ENCODE results near the gene CKM.
A peak's percentile ranks its signal among the peaks of the same experiment; 100 is the strongest.

CKM gene

DNA sequence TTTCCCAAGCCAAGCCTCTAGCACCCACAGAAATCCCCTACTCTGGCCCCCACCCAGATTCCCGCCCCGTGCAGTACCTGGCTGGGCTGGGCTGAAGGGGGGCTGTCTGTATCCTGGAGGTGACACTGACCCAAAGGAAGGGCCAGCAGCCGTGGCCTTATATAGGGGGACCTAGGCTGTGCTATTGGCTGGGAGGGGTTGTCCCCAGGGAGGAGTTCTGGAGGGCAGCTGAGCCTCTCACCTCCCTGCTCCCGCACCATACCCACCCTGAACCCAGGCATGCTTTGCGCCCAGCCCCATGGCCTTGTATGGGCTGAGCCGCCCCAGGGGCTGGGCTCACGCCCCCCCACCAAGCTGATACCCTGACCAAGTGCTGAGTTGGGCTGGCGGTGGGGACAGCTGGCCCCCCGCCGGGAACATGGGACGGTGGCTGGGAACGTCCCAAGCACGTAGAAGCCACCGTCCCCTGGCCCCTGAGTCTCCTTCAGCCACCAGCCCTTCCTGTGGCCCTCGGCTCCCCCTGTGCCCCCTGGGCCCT, at the start of gene CKM:
Gene CKM (minus strand): TSS at position 132 of the 538 bp plus-strand sequence. CDS start 3,162 bp downstream, outside the sequence.
- H3K4me3 ChIP-seq (ENCODE audit: low read depth, low read length), result no peak within 1 kb of the TSS
- TF ChIP-seq, protein P1, sequence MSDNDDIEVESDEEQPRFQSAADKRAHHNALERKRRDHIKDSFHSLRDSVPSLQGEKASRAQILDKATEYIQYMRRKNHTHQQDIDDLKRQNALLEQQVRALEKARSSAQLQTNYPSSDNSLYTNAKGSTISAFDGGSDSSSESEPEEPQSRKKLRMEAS (IDR thresholded peaks at IDR 0.05; ENCODE audit: low read depth, low read length), result no peak
- TF ChIP-seq POLR2A (IDR thresholded peaks at IDR 0.05; ENCODE audit: extremely low read depth, insufficient read length) (no peak), MYC (IDR thresholded peaks at IDR 0.05; ENCODE audit: low read depth, low read length) (no peak)
- TF ChIP-seq, protein P2, sequence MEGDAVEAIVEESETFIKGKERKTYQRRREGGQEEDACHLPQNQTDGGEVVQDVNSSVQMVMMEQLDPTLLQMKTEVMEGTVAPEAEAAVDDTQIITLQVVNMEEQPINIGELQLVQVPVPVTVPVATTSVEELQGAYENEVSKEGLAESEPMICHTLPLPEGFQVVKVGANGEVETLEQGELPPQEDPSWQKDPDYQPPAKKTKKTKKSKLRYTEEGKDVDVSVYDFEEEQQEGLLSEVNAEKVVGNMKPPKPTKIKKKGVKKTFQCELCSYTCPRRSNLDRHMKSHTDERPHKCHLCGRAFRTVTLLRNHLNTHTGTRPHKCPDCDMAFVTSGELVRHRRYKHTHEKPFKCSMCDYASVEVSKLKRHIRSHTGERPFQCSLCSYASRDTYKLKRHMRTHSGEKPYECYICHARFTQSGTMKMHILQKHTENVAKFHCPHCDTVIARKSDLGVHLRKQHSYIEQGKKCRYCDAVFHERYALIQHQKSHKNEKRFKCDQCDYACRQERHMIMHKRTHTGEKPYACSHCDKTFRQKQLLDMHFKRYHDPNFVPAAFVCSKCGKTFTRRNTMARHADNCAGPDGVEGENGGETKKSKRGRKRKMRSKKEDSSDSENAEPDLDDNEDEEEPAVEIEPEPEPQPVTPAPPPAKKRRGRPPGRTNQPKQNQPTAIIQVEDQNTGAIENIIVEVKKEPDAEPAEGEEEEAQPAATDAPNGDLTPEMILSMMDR (IDR thresholded peaks at IDR 0.05; ENCODE audit: low read depth, low read length), result no peak
- no peak for DNase-seq (ENCODE audit: low read depth)

DNA sequence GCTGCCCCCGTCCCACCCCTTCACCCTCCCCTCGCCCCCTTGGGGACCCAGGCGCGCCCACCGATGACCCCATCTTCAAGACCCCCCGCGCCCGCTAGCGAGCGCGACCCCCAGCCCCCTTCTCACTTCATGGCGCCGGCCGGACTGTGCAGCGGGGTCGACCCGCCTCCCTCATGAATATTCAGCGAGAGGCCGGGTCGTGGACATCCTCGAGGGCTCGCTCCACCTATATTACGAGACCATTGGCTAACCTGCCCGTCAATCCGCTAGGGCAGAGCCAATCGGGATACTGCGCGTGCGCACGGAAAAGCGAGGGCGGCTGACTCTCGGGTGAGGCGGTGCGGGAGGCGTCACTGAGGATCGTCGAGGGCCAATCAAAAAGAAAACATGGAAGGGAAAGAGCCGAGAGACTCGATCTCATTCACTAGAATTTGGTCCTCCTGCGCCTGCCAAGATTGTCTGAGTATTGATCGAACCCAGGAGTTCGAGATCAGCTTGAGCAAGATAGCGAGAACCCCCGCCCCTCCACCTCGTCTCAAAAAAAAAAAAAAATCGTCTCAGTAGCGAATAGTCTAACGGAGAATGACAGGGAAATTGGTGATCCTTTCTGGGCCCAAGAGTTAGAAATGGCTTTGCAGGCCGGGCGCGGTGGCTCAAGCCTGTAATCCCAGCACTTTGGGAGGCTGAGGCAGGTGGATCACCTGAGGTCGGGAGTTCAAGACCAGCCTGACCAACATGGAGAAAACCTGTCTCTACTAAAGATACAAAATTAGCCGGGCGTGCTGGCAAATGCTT, 47.9 kb upstream of the CKM start, which contains the start of gene ERCC2:
Gene ERCC2 (minus strand): TSS at position 164 of the 795 bp plus-strand sequence. CDS start 33 bp downstream, at position 131.
- peak; percentile 61 for TF ChIP-seq POLR2A (IDR thresholded peaks at IDR 0.05; ENCODE audit: extremely low read depth, insufficient read length)
- TF ChIP-seq MYC (IDR thresholded peaks at IDR 0.05; ENCODE audit: low read depth, low read length), result no peak; the same call in 1 of the 2 replicates
- peak within 1 kb of the TSS; percentile 64 for H3K4me3 ChIP-seq (ENCODE audit: low read depth, low read length)
- DNase-seq (ENCODE audit: low read depth), result peak; percentile 95

DNA sequence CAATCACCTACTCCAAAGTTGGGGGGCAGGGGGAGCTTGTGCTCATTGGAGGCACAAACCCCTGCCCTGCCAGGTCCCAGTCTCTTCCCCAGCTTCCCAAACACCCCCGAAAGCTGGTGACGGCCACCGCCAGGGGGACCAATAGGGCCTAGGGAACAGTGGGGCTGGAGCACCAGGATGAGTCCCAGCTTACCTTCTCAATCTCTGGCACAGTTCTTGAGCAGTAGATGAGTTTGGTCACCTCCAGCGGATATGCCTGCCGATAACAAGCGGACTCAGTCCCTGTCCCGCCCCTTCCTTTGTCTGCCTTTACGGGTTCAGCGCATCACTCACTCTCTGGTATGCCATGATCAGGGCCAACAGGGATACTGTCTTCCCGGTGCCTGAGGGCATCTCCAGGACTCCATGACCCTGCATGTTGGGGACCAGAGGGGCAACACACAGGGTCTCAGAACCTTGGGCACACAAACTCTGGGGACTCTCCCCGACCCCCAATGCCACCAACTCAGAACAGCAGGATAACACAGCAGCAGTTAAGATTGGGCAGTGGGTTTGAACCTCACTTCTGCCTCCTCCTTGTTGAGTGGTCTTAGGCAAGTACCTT, 46.2 kb upstream of the CKM start:
- TF ChIP-seq, protein P1 (IDR thresholded peaks at IDR 0.05; ENCODE audit: low read depth, low read length), result no peak
- TF ChIP-seq, protein P2 (IDR thresholded peaks at IDR 0.05; ENCODE audit: low read depth, low read length), result no peak
- TF ChIP-seq POLR2A (IDR thresholded peaks at IDR 0.05; ENCODE audit: extremely low read depth, insufficient read length) (no peak), MYC (IDR thresholded peaks at IDR 0.05; ENCODE audit: low read depth, low read length) (no peak)
- DNase-seq (ENCODE audit: low read depth), result no peak
- peak overlapping the region; percentile 34 for H3K4me3 ChIP-seq (ENCODE audit: low read depth, low read length)

DNA sequence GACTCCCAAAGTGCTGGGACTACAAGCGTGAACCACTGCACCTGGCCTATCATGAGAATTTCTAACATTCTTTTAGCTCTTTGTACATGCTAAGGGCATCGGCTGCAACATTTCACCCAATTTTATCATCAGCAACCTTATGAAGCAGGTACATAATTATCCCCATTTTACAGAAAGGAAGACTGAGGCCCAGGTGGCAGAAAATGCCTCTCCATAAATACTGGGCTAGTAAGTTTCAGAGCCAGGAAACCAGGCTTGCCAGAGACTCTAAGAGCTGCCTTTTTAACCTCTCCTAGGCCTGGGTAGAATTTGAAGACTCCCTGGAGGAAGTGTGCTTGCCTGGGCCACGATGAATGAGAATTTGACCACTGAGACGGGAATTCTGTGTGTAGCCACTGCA, 45.5 kb upstream of the CKM start:
- TF ChIP-seq POLR2A (IDR thresholded peaks at IDR 0.05; ENCODE audit: extremely low read depth, insufficient read length) (no peak), MYC (IDR thresholded peaks at IDR 0.05; ENCODE audit: low read depth, low read length) (no peak)
- TF ChIP-seq, protein P1 (IDR thresholded peaks at IDR 0.05; ENCODE audit: low read depth, low read length), result no peak
- TF ChIP-seq, protein P2 (IDR thresholded peaks at IDR 0.05; ENCODE audit: low read depth, low read length), result no peak
- no peak overlapping the region for H3K4me3 ChIP-seq (ENCODE audit: low read depth, low read length)
- DNase-seq (ENCODE audit: low read depth), result no peak

DNA sequence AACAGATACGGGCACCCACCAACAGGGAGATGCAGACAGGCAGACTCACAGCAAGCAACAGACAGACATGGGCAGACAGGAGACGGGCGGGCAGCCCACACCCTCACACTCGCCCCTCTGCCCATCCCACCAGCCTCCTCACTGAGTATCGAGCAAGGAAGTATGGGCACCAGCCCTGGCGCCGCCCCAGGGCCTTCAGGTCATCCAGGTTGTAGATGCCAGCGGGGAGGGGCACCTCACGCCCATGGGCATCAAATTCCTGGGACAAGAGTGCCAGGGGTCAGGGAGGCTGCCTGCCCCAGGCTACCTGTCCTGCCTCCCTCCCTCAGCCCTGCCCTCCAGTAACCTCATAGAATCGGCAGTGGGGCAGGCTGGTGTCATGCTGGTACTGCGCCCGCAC, 42.0 kb upstream of the CKM start:
- DNase-seq (ENCODE audit: low read depth), result no peak
- TF ChIP-seq MYC (IDR thresholded peaks at IDR 0.05; ENCODE audit: low read depth, low read length), result no peak
- TF ChIP-seq, protein P1 (IDR thresholded peaks at IDR 0.05; ENCODE audit: low read depth, low read length), result no peak
- no peak for TF ChIP-seq POLR2A (IDR thresholded peaks at IDR 0.05; ENCODE audit: extremely low read depth, insufficient read length)
- TF ChIP-seq, protein P2 (IDR thresholded peaks at IDR 0.05; ENCODE audit: low read depth, low read length), result no peak
- H3K4me3 ChIP-seq (ENCODE audit: low read depth, low read length), result no peak overlapping the region
